Suppressor macrophage (primary cell): Measurements from ENCODE around the gene C16orf96.

ENCODE experiments used
- DNase-seq, 4 experiments: peaks; one replicate each; pipeline ENCODE4 v3.0.0-alpha.2; 2020 to 2022

C16orf96 gene

GRCh38 chr16:4618645-4619418, 62.7 kb downstream of the C16orf96 start:
- no peak for DNase-seq

GRCh38 chr16:4623593-4623992, 67.5 kb downstream of the C16orf96 start:
- peak; percentile 76 to 90 (median 82) for DNase-seq

- DNase-seq, result peak; percentile 97 to 99 (median 99)
Observed at GRCh38 chr16:4624015-4624826, 68.1 kb downstream of the C16orf96 start, which contains the start of gene MGRN1. MGRN1 (plus strand) TSS chr16:4624826; CDS start chr16:4624961, 135 bp downstream.

- DNase-seq, result peak; percentile 89 to 92 (median 89)
Observed at GRCh38 chr16:4624827-4625559, 68.9 kb downstream of the C16orf96 start.

- no peak for DNase-seq
Observed at GRCh38 chr16:4625560-4626159, 69.5 kb downstream of the C16orf96 start.

GRCh38 chr16:4626396-4626795, 70.3 kb downstream of the C16orf96 start:
- no peak for DNase-seq

GRCh38 chr16:4628283-4628682, 72.1 kb downstream of the C16orf96 start:
- DNase-seq, result no peak

- no peak for DNase-seq
Observed at GRCh38 chr16:4631444-4631843, 75.3 kb downstream of the C16orf96 start.

- no peak for DNase-seq
Observed at GRCh38 chr16:4633910-4634635, 77.9 kb downstream of the C16orf96 start.

GRCh38 chr16:4634768-4635167, 78.6 kb downstream of the C16orf96 start:
- no peak for DNase-seq

GRCh38 chr16:4636196-4636595, 80.1 kb downstream of the C16orf96 start:
- DNase-seq, result no peak

- no peak for DNase-seq
Observed at GRCh38 chr16:4637501-4638166, 81.5 kb downstream of the C16orf96 start.

- no peak for DNase-seq
Observed at GRCh38 chr16:4639899-4640509, 83.9 kb downstream of the C16orf96 start.

- DNase-seq, result peak; percentile 19 to 49 (median 44)
Observed at GRCh38 chr16:4640572-4641305, 84.6 kb downstream of the C16orf96 start.

- DNase-seq, result no peak
Observed at GRCh38 chr16:4641306-4641687, 85.2 kb downstream of the C16orf96 start.

- peak; percentile 27 to 72 (median 62) for DNase-seq
Observed at GRCh38 chr16:4641895-4642294, 85.8 kb downstream of the C16orf96 start.

GRCh38 chr16:4646773-4647643, 90.9 kb downstream of the C16orf96 start:
- no peak for DNase-seq

- no peak for DNase-seq
Observed at GRCh38 chr16:4647644-4647980, 91.5 kb downstream of the C16orf96 start.

- DNase-seq, result no peak
Observed at GRCh38 chr16:4648917-4649316, 92.8 kb downstream of the C16orf96 start.
